ENCODE results near the gene GBA3. TPM values are rescaled to one million over a fixed set of nuclear protein-coding genes. Genes with fewer than 3 reads are reported as not detected.

Gene GBA3
- not detected for total RNA-seq

GRCh38 chr4:22692736-22693135 lies at the start of gene GBA3:
GBA3 (plus strand) TSS chr4:22692937.
- Mint-ChIP-seq H3K36me3 (ENCODE audit: low read depth) (no peaks in the 10 kb centered on the region), H3K9me3 (no peaks in the 10 kb centered on the region), H3K27ac (no peak within 1 kb of the TSS), H3K27me3 (no peaks in the 10 kb centered on the region), H3K4me3 (no peak within 1 kb of the TSS), H3K4me1 (ENCODE audit: low read depth) (peaks cover 11% of the 10 kb centered on the region)
- intact Hi-C loops (cut with micrococcal nuclease) = loop anchor here (5.0 kb wide), 1 partner anchor 905 kb away; no protein-coding TSS in a partner anchor
- ChIA-PET POLR2A (no interaction called here), CTCF (interaction anchor here (0.9 to 2.8 kb wide), 3 partner anchors 12 to 904 kb away, joined by 3 to 15 read pairs (median 7); no protein-coding TSS in a partner anchor)
- DNase-seq (no peak), ATAC-seq (no peak)
- TF ChIP-seq, protein P1, sequence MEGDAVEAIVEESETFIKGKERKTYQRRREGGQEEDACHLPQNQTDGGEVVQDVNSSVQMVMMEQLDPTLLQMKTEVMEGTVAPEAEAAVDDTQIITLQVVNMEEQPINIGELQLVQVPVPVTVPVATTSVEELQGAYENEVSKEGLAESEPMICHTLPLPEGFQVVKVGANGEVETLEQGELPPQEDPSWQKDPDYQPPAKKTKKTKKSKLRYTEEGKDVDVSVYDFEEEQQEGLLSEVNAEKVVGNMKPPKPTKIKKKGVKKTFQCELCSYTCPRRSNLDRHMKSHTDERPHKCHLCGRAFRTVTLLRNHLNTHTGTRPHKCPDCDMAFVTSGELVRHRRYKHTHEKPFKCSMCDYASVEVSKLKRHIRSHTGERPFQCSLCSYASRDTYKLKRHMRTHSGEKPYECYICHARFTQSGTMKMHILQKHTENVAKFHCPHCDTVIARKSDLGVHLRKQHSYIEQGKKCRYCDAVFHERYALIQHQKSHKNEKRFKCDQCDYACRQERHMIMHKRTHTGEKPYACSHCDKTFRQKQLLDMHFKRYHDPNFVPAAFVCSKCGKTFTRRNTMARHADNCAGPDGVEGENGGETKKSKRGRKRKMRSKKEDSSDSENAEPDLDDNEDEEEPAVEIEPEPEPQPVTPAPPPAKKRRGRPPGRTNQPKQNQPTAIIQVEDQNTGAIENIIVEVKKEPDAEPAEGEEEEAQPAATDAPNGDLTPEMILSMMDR (IDR thresholded peaks at IDR 0.05) = no peak

- ChIA-PET POLR2A (no interaction called here), CTCF (no interaction called here)
- no peak overlapping the region for H3K4me3 Mint-ChIP-seq
- H3K36me3 Mint-ChIP-seq (ENCODE audit: low read depth) = peaks cover 3% of the 10 kb centered on the region
- H3K27me3 Mint-ChIP-seq = no peaks in the 10 kb centered on the region
- no peak for DNase-seq
- no peaks in the 10 kb centered on the region for H3K4me1 Mint-ChIP-seq (ENCODE audit: low read depth)
- TF ChIP-seq, protein P1 (IDR thresholded peaks at IDR 0.05) = no peak
- H3K9me3 Mint-ChIP-seq = peaks cover 11% of the 10 kb centered on the region
- intact Hi-C loops (cut with micrococcal nuclease) = no loop called here
- no peak for ATAC-seq
- H3K27ac Mint-ChIP-seq = no peak overlapping the region
These were observed 48.8 kb upstream of the GBA3 start for GRCh38 chr4:22643952-22644351.

DNA sequence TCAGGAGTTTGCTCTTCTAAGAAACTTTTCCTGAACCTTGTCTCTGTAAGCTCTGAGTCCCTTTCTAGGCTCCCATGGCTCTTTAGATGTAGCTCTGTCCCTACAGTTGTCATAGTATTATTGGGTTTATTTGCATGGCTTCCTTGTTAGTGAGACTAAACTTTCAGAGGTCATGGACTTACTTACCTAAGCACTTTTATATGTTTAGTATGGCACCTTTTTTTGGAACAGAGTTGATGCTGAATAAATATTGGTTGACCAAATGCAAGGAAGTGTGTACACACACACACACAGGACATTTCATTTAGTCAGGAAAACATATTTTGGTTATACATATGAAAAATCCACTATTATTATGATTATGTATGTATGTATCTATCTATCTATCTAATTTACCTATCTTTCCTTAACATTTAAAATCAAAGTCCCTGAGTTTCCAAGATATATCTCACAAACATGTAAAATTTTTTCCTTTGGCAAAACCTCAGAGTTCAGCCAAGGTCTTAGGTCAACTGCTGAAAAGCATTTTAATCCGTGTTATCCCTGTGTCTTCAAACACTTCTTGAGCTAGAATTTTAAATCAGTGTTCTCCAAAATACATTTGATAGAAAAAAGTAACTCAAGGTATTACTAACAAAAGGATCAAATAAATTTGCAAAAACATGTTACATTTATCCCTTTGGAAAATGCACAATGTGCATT lies 47.1 kb upstream of the GBA3 start:
- DNase-seq = no peak
- TF ChIP-seq, protein P1 (IDR thresholded peaks at IDR 0.05) = no peak
- intact Hi-C loops (cut with micrococcal nuclease) = no loop called here

GRCh38 chr4:22648996-22649395 lies 43.7 kb upstream of the GBA3 start:
- TF ChIP-seq, protein P1 (IDR thresholded peaks at IDR 0.05) = no peak
- no peak for ATAC-seq
- no peak overlapping the region for H3K27ac Mint-ChIP-seq
- H3K4me3 Mint-ChIP-seq = no peak overlapping the region
- no peaks in the 10 kb centered on the region for H3K27me3 Mint-ChIP-seq
- H3K36me3 Mint-ChIP-seq (ENCODE audit: low read depth) = no peaks in the 10 kb centered on the region
- peaks cover 2% of the 10 kb centered on the region for H3K9me3 Mint-ChIP-seq
- peaks cover 5% of the 10 kb centered on the region for H3K4me1 Mint-ChIP-seq (ENCODE audit: low read depth)
- ChIA-PET CTCF (no interaction called here), POLR2A (no interaction called here)
- intact Hi-C loops (cut with micrococcal nuclease) = no loop called here
- DNase-seq = no peak

More for the DNA sequence above, 47.1 kb upstream of the GBA3 start:
- no peak for ATAC-seq
- Mint-ChIP-seq H3K27ac (no peak overlapping the region), H3K4me1 (ENCODE audit: low read depth) (no peaks in the 10 kb centered on the region), H3K4me3 (no peak overlapping the region), H3K9me3 (peaks cover 6% of the 10 kb centered on the region), H3K27me3 (no peaks in the 10 kb centered on the region), H3K36me3 (ENCODE audit: low read depth) (peaks cover under 1% of the 10 kb centered on the region)
- CTCF ChIA-PET = no interaction called here
- POLR2A ChIA-PET = no interaction called here

- ATAC-seq = no peak
- TF ChIP-seq, protein P1 (IDR thresholded peaks at IDR 0.05) = no peak
- intact Hi-C loops (cut with micrococcal nuclease) = no loop called here
- Mint-ChIP-seq H3K9me3 (peaks cover 2% of the 10 kb centered on the region), H3K4me1 (ENCODE audit: low read depth) (peaks cover 10% of the 10 kb centered on the region), H3K27me3 (no peaks in the 10 kb centered on the region), H3K4me3 (no peak overlapping the region), H3K36me3 (ENCODE audit: low read depth) (no peaks in the 10 kb centered on the region), H3K27ac (no peak overlapping the region)
- ChIA-PET CTCF (no interaction called here), POLR2A (no interaction called here)
- DNase-seq = no peak
These were observed 42.0 kb upstream of the GBA3 start for GRCh38 chr4:22650771-22651170.
